T-helper 1 cell (primary cell): ENCODE measurements around the gene PRKCZ.
A peak's percentile ranks its signal among the peaks of the same experiment; 100 is the strongest.

Source experiments
- DNase-seq, 5 donors: peaks; one replicate each; pipeline ENCODE4 v3.0.0-alpha.2; 2012 to 2020

The PRKCZ gene

GRCh38 chr1:2181271-2181670 is 131.1 kb downstream of the PRKCZ start:
- no peak for DNase-seq

- DNase-seq, result no peak
Measured at GRCh38 chr1:2181752-2182151, 131.5 kb downstream of the PRKCZ start.

GRCh38 chr1:2182376-2182775 is 132.2 kb downstream of the PRKCZ start:
- DNase-seq, result no peak

- DNase-seq, result no peak
Measured at GRCh38 chr1:2183937-2184334, 133.7 kb downstream of the PRKCZ start.

- DNase-seq, result no peak
Measured at GRCh38 chr1:2184531-2184930, 134.3 kb downstream of the PRKCZ start.

- DNase-seq, result no peak
Measured at GRCh38 chr1:2184934-2185333, 134.7 kb downstream of the PRKCZ start.

GRCh38 chr1:2185880-2186855 is 136.0 kb downstream of the PRKCZ start:
- DNase-seq, result no peak

- no peak for DNase-seq
Measured at GRCh38 chr1:2186901-2187300, 136.7 kb downstream of the PRKCZ start.

GRCh38 chr1:2187619-2188018 is 137.4 kb downstream of the PRKCZ start:
- DNase-seq, result no peak

- DNase-seq, result no peak
Measured at GRCh38 chr1:2188336-2188735, 138.1 kb downstream of the PRKCZ start.

GRCh38 chr1:2189459-2190425 is 139.5 kb downstream of the PRKCZ start:
- peak; percentile 83 to 88 (median 87) for DNase-seq

GRCh38 chr1:2190491-2190976 is 140.3 kb downstream of the PRKCZ start:
- no peak for DNase-seq

GRCh38 chr1:2192031-2192995 is 142.1 kb downstream of the PRKCZ start:
- no peak for DNase-seq

GRCh38 chr1:2193514-2194281 is 143.5 kb downstream of the PRKCZ start:
- DNase-seq, result no peak

GRCh38 chr1:2194319-2194897 is 144.2 kb downstream of the PRKCZ start, which contains the start of gene FAAP20:
Gene FAAP20 (minus strand): TSS chr1:2194772. CDS start chr1:2194749, 23 bp downstream.
- peak in 2 of 5 donors; percentile 50 to 72 for DNase-seq

- peak; percentile 83 to 89 (median 88) for DNase-seq
Measured at GRCh38 chr1:2194898-2195673, 144.9 kb downstream of the PRKCZ start.

GRCh38 chr1:2195785-2196184 is 145.6 kb downstream of the PRKCZ start:
- DNase-seq, result no peak

- DNase-seq, result no peak
Measured at GRCh38 chr1:2196901-2197638, 146.9 kb downstream of the PRKCZ start.

- DNase-seq, result no peak
Measured at GRCh38 chr1:2197707-2198165, 147.5 kb downstream of the PRKCZ start.
